NCI-H128 (cell line): ENCODE data around the gene GGT6.

ENCODE experiments used
- DNase-seq: peaks from one replicate; lab custom pipeline; 2025; ENCODE audit not compliant: unreplicated experiment; lab: John Stamatoyannopoulos, UW

The GGT6 gene

DNA sequence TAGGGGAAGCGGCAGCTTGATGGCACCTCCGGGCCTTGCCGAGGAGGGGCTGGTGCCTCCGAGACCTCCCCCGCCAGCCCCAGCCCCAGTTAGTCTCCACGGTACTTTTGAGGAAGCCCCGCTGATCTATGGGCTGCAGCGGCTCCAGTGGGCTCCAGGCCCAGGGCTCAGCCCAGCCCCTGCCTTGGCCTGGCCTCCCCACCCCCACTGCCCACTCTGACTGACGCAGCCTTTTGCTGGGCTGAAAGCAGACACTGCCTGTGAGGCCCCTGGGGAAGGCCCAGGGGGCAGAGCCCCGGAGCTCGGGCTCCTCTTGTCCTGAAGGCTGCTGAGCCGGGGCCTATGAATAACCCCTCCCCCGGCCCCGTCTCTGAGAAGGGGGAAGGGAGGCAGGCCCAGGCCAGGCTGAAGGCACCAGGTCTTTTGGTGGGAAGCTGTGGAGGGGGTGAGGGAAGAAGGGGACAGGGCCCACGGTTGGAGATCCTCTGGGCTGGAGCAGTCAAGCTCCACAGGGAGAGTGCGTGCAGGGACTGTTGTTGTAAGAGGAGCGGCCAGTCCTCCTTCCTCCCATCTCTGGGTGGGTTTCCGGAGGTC is 16.4 kb upstream of the GGT6 start:
- no peak for DNase-seq

DNA sequence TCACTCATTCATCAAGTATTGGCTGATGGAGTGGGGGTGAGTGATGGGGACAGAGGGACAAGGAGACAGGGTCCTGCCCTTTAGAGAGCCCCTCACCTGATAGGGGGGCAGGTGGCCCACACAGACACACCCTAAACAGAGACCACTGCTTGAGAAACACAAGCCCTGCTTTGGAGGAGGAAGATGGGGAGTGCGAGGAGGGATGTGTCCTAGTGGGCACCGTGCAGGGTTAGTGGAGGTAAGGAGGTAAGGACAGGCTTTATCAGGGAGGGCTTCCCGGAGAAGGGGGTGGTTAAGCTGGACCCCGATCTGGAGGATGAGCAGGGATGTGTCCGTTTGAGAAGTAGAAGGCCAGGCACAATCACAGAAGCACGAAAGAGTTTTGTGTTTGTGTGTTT is 15.8 kb upstream of the GGT6 start:
- DNase-seq = no peak

DNA sequence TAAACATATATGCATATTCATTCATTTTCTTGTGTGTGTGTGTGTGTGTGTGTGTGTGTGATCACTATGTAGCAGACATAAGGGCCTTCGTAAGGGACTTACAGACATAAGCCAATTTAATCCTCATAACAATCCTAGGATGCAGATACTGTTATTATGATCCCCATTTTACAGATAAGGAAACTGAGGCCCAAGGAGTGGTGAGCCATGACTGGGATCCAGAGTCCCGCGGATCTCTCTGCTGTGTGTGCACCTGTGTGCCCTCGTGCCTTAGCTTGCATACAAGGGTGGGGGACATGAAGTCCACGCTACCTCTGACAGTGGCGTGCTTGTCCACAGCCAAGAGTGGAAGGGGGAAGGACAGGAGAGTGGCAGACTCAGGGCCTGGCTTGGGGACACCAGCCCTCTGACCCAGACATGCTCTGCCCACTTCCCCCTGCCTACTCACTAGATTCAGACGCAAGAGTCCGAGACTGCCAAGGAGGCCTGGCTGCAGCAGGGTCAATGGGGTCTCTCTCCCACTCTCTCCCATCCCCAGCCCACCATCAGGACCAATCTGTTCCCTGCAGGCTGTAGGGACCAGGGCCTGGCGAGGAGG is 14.2 kb upstream of the GGT6 start:
- DNase-seq = no peak

DNA sequence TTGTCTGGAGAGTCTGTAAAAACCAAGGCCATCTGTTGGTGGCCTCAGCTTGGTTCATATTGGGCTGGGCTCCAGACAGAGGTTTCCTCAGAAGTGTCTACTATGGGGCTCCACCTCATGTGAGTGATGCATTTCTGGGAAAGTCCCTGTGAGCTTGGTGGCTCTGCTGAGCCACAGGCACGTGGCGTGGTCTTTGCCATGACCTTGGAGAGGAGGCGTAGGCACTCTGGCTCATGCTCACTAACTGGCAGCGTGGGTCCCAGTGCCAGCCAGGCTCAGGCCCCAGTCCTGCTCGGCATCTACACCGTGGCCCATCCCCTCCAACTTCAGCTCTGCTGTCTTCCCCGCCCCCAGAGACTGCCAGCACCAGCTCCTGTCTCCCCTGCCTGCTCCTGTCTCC is 13.3 kb upstream of the GGT6 start:
- no peak for DNase-seq

DNA sequence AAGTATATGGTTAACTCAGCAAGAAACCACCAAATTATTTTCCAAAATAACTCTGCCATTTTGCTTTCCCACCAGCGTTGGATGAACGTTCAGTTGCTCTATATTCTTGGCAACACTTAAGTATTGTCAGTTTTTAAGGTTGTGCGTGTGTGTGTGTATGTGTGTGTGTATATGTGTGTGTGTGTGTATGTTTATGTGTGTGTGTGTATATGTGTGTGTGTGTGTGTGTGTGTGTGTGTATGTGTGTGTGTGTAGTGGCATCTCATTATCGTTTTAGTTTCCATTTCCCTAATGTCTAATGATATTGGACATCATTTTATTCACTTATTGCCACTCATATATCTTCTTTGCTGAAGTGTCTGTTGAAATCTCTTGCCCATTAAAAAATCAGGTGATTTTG is 12.7 kb upstream of the GGT6 start:
- DNase-seq = no peak

DNA sequence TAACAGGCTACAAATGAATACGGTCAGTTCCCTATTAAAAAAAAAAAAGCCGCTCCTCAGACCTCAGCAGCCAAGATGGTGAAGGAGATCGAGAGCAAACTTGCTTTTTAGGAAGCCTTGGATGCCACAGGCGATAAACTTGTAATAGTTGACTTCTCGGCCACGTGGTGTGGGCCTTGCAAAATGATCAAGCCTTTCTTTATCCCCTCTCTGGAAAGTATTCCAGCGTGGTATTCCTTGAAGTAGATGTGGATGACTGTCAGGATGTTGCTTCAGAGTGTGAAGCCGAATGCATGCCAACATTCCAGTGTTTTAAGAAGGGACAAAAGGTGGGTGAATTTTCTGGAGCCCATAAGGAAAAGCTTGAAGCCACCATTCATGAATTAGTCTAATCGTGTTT is 11.8 kb upstream of the GGT6 start:
- no peak for DNase-seq

DNA sequence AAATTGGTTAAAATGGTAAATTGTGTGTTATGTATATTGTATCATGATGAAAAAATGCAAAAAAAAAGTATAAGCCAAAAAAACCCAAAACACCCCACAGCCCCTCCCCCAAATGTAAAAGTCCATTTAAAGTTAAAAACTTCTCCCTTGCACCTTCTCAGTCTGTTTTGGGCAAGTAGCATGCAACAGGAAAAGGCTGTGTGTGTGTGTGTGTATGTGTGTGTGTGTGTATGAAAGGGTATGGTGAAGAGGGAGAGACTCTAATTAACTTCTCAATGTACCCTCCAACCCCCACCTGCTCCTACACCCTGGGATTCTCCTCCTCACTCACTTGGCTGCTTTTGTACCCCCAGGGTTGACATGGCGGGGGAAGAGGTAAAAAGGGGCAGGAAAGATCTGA is 9.2 kb upstream of the GGT6 start:
- no peak for DNase-seq

DNA sequence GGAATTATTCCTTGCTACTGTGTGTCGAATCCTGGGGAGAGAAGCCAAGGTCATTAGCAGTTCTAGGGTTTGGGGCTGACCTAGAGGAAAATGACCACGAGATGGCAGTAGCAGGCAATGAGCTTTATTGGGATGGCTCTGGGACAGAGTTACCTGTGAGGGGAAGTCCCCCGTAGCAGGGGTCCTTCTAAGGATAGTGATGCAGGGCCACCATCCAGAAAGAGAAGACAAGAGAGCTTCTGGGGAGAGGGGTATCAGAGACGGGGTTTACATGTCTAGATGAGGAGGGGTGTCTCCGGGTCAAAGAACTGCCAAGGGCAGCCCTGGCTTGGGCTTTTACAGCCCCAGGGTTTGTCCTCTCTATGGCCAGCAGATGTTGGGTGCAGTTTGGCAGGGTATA is 6.4 kb upstream of the GGT6 start:
- DNase-seq = peak; percentile 58

DNA sequence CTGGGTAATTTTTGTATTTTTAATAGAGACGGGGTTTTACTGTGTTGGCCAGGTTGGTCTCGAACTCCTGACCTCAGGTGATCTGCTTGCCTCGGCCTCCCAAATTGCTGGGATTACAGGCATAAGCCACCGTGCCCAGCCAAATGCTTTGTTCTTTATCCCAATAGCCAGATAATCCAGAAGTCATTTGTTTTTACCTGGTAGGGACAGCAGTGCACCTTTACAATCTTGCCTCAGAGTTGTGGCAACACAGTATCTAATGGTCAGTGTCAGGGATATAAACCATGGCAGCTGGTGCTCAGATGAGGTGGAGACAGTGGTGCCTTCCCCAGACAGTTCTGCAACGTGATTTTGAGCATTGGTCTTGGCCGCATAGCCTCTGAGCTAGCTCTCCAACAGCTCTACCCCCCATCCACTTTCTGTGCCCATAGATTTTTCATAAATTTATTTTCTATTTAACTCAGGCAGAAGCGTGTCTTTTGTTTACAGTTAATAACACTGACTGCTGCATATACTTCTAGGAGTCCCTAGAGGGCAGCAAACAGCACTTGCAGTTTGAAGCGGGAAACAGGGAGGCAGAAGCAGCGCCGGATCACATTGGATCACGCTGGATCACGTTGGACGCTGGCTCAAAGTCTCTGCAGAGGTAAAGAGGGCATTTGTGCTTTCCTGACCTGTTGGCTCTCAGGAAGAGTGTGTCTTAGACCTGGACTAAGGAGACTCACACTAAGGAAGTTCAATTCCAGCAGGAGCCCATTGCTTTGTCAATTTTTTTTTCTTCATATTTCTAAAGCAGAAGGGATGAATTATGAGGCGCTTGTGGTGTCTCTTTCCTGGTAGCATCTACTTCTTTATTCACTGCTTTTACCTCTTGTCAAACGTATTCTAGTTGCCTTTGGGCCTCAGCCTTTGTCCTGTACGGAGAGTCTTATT is 5.1 kb upstream of the GGT6 start:
- DNase-seq = peak; percentile 12

DNA sequence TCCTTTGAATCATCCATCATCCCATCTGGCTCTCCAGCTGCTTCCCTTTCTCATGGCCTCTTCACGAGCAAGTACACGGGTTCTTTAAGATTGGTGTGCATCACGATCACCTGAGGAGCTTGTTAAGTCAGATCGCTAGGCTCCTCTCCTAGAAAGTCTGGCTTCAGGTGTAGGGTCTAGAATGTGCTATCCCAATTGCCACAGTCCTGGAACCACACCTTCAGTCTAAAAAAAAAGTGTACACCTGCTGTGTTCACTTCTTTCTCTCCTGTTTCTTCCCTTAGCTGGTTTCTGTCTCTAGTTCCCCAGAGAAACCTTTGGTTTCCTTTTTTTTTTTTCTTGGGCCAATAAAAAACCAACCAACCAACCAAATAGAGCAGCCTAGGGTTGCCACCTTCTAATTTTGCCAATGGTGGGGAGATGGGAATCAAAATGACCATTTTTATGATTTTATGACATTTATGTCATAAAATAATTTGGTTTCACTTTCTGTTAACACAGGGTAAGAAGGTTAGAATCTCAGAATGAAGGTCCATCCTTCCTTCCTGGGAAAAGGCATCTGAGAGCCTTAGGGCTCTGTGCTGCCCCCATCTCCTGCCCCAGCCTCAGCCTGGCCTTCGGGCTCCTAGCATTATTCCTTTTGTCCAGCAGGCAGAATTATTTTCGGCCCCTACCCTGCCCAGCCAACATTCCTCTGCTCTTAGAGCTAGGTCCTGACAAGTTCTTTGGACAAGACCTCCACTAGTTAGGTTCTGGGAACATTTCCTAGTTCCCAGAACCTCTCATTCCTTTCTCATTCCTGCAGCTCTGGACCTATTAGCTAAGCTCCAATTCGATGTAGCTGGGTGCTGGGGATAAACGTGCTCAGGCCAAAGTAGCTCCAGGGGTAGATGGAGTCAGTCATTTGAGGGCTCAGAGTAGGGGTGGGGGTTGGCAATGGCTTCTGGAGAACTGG is 1.9 kb upstream of the GGT6 start:
- no peak for DNase-seq

DNA sequence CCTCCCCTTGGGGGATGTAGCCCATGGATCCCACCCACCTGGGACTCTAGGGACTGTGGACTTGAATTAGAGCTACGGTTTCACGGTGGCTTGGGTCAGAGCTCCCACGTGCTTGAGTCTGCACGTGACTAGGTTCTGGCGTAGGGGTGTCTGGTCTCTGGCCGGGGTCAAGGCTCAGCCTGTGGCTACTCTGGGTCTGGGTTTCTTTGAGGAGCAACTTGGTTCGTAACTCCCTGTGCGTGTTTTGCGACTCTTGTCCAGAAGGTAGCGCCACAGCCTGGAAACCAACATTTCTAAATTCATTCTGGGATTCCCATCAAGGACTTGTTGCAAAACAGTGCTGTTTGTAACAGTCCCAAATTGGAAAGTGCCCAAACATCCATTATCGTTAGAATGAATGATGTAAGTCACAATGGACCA is 470 bp upstream of the GGT6 start:
- no peak for DNase-seq

DNA sequence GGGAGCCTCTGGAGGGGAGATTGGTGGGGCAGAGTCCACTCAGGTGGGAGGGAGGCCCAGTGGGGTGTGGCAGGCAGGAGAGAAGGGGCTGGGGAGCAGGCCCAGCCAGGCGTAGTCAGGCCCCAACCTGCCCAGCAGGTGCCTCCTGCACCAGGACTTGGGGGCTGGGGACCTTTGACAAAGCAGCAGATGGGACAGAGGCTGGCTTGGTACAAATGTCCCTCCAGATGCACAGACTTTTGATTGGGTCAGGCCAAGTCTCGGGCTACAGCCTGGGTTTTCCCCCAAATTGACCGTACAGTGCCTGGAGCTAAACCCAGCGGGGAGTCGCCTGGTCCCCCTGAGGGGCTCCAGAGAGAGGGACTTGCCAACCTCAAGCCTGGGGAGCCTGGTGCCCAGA is 411 bp downstream of the GGT6 start:
- no peak for DNase-seq

DNA sequence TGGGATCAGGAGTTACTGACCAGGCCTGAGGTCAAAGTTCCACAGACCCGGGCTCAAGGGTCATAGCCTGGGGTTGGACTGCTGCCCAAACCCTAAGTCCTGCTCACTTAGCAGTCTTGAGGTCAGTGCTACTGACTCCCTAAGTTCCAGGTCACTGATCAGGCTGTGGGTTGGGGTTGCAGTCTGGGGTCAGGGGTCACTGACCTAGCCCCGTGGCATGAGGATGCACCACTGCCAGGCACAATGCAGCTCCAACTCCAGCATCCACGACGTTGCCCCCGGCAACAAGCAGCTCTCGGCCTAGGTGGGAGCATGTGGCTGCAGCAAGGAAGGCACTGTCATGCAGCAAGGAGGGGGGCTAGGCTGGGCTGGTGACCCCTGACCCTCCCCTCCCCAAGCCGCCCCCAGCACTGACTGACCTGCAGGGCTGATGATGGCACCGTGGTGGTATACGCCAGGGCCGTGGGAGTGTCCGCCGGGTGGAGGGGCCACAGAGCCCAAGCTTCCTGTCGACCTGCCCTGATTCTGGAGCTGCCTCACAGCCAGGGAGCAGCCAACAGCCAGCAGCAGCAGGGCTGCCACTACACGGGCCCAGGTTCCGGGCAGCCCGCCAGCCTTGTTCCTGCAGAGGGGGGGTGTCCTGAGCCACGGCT is 1.1 kb downstream of the GGT6 start:
- no peak for DNase-seq

DNA sequence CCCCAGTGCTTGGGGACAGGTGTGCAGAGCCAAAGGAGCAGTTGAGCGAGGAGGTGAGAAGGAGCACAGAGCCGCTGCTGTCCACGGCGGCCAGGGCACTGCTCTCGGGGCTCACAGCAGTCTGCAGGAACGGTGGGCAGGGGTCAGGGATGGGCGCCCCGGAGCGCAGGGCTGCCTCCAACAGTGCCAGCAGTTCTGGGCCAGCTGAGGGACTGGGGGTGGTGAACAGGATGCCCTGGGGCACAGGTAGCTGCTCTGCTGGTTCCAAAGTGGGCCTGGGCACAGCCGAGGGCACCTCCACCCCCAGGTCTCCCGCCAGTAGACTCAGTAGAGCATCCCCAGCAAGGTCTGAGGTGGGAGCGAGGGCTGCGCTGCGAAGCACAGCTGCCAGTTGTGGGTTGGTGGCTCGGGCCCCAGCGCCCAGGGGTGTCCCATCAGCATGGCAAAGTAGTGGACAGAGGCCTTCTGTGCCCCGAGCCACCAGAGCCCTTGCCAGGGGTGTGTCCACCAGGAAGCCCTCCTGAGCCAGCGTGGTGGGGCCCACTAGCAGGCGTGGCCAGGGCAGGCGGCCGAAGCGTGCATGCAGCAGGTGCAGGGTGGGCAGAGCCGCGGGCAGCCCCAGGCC is 1.9 kb downstream of the GGT6 start:
- DNase-seq = no peak

DNA sequence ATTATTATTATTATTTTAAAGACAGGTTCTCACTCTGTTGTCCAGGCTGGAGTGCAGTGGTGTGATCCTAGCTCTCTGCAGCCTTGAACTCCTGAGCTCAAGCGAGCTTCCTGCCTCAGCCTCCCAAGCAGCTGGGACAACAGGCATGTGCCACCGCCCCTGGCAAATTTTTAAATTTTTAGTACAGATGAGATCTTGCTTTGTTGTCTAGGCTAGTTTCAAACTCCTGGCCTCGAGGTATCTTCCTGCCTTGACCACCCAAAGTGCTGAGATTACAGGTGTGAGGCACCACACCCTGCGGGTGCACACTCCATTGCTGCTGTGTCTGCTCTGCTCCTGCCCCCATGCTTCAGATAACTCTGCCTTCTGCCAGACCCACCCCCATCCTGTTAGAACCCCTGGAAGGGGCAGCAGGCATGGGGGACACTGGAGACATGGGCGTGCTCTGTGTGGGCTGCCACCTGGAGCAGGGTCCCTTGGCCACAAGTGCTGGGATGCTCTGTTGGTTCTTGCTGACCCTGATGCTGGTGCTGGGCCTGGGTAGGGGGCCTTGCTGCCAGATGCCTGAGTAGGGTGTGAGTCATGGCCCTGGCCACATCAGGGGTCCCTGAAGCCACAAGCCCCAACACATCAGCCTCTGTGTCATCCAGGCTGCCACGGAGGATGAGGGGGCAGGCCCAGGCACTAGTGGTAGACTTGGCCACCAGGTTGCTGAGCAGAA is 2.6 kb downstream of the GGT6 start:
- no peak for DNase-seq

DNA sequence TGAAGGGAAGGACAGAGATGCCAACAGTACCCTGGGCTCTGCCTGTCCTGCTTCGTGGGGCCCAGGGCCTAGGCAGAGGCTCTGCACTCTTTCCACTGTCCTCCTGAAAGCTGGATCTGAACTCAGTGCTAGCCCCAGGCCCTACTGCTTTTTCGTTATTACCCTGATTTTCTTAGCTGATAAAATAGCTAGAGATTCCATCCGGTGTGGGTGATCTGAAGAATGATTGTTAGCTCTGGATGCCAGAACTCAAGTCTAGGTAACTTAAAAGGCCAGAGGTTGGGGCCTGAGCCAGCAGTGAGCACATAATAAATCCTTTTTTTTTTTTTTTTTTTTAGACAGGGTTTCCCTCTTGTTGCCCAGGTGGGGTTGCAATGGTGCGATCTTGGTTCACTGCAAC is 3.4 kb downstream of the GGT6 start:
- no peak for DNase-seq

DNA sequence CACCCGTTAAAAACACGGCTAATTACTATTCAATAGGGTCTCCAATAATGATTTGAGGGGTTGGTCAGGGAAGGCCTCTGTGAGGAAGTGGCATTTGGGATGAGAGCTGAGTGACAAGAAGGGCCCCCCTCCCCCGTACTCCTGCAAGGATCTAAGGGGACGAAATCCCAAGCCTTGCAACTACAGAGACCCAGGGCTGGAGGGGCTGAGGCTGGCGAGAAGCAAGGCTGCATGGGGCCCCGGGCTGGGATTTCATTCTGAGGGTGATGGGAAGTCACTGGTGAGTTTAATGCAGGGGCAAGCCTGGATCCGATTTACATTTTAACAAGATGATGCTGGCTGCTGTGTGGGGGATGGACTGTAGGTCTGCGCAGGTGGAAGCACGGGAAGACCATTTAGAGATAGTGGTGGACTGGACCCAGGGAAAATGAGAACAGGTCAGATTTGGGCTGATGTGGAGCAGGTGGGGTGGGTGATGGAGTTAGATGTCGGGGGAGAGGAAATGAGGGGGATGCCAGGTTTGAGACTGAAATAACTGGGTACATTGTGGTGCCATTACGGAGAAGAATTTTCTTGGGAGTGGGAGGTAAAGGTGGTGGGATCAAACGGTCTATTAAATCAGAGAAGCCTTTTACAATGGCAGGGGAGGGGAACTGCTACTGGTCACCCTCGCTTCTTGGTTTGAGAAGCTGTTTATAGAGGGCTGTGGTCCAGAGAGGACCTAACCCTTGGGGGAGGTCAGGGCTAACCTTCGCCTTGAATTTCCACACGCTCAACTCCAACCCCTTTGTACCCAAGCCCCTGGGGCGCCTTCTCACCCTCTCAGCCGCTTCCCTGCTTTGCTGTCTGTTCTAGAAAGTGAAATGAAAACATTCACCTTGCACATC is 4.3 kb downstream of the GGT6 start:
- DNase-seq = no peak

DNA sequence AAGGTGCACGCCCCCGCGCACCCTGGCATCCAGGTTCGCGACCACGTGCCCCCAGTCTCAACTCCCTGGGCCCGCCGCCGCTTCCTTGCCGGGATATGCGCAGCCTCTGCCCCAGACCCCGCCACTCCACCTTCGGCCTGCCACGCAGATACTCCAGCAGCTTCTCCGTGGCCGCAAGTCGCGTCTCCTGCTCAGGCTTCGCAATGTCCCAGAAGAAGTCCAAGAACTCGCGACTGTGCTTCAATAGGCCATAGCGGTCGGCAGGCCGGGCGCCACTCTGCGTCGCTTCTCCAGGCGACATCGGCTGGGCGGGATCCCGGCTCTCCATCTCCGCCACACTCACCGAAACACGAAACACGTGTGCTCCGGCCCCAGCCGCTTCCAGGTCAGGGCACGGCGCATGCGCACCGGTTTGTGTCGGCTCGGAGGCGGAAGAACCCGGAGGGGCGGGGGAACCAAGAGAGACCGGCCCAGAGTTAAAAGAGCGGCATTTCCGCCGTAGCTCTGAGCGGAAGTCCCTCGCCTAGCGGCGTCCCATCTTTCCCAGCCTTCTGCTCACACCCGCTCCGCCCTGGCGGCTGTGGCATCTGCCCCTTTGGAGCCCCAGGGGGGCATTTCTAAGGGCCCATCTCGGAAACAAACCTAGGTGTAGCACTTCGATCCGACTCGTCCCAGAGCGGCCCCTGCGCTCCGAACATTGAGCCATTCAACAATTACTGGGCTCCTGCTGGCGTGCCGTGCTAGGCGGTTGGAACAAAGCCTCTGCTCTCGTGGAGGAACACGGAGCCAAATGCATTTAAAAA is 5.2 kb downstream of the GGT6 start, which contains the start of gene MYBBP1A:
MYBBP1A (minus strand) TSS at position 388 of the 803 bp plus-strand sequence; CDS start at position 328, 60 bp downstream.
- DNase-seq = peak; percentile 84
